K562 (cell line): ENCODE data around the gene SLC19A1. TPM values are rescaled to one million over a fixed set of nuclear protein-coding genes. Genes with fewer than 3 reads are reported as not detected.

Experiments used
- ATAC-seq: fragments of 200-7000 bp; cut with Tn5 transposase; 3 replicates; pipeline ENCODE4 v1.9.1; 2020; ENCODE audit warnings: moderate library complexity
- BruUV-seq: library from RNA; stranded (reverse); fragments of 400-500 nt; replicated peaks from 2 replicates; lab custom pipeline; 2021; lab: Mats Ljungman, UMichigan
- CTCF ChIA-PET: fragments of 300-600 bp; formaldehyde crosslinking; extraction: SDS; loops from one replicate; lab custom pipeline; 2021; ENCODE audit warnings: low intra/inter-chr PET ratio; lab: Yijun Ruan, JAX
- POLR2A ChIA-PET: fragments of 300-600, 350-650 bp; sonication (Branson Sonifier 250); formaldehyde crosslinking; extraction: SDS; loops from one replicate; lab custom pipeline; 2021; ENCODE audit warnings: antibody characterized with exemption, inconsistent platforms; lab: Yijun Ruan, JAX
- DNase-seq, 4 experiments: peaks; one replicate each; pipeline versions ENCODE4 v3.0.0 to v3.0.0-alpha.2; 2011 to 2018; ENCODE audit warnings: low spot score in 3 of 4, mixed read lengths in 3 of 4; ENCODE audit errors: extremely low read depth in 1 of 4
- FAIRE-seq: peaks from 2 replicates; lab custom pipeline; 2011; peaks lifted over from hg19 to GRCh38; lab: Jason Lieb, UNC
- H2AFZ ChIP-seq: 2 replicates; pipeline ENCODE4 v1.6.0; 2011; ENCODE audit warnings: low read depth, low read length, control low read depth, inconsistent platforms
- H3K27ac ChIP-seq: fragments of 200-600 bp; 3 replicates; pipeline ENCODE4 v1.8.0; 2011; ENCODE audit warnings: low read depth, mild to moderate bottlenecking, control low read depth, inconsistent platforms, low read length, moderate library complexity, mixed read lengths; ENCODE audit errors: extremely low read depth
- H3K27me3 ChIP-seq, 2 experiments: fragments of 300-600 bp in 1 of 2; 2 replicates in 1 of 2; 3 replicates in 1 of 2; pipeline versions ENCODE4 v1.6.0 to v1.8.0; 2011; ENCODE audit warnings: inconsistent platforms in 2 of 2, low read length in 2 of 2, mild to moderate bottlenecking in 1 of 2, mixed read lengths in 1 of 2, moderate library complexity in 1 of 2; ENCODE audit not compliant: control insufficient read depth in 2 of 2, insufficient read depth in 2 of 2
- H3K36me3 ChIP-seq: fragments of 300-600 bp; 3 replicates; pipeline ENCODE4 v1.8.0; 2011; ENCODE audit warnings: mild to moderate bottlenecking, low read length, inconsistent platforms; ENCODE audit not compliant: control insufficient read depth, insufficient read depth
- H3K4me1 ChIP-seq, 2 experiments: fragments of 200-600 bp in 1 of 2; replicated peaks in 1 of 2; 2 replicates in 1 of 2; 3 replicates in 1 of 2; pipeline versions ENCODE4 v1.5.1 to v1.8.0; 2011; ENCODE audit warnings: inconsistent platforms in 2 of 2, low read length in 2 of 2, mild to moderate bottlenecking in 1 of 2, mixed read lengths in 1 of 2, moderate library complexity in 1 of 2; ENCODE audit not compliant: control insufficient read depth in 2 of 2, insufficient read depth in 2 of 2
- H3K4me2 ChIP-seq: 2 replicates; pipeline ENCODE4 v1.6.1; 2011; ENCODE audit warnings: low read length, control low read depth, inconsistent platforms, mixed read lengths; ENCODE audit not compliant: insufficient read depth
- H3K4me3 ChIP-seq: fragments of 200-600 bp; sonication (generic), shearing (Covaris generic); 2 replicates; pipeline ENCODE4 v1.5.1; 2016; ENCODE audit warnings: control low read depth, inconsistent platforms
- H3K79me2 ChIP-seq: fragments of 200-600 bp; 3 replicates; pipeline ENCODE4 v1.8.0; 2011; ENCODE audit warnings: low read length, inconsistent platforms; ENCODE audit not compliant: control insufficient read depth, insufficient read depth
- H3K9ac ChIP-seq, 2 experiments: 2 replicates each; pipeline versions ENCODE4 v1.6.0 to v1.6.1; 2011; ENCODE audit warnings: low read depth in 2 of 2, low read length in 2 of 2, control low read depth in 1 of 2, inconsistent platforms in 1 of 2, mild to moderate bottlenecking in 1 of 2, mixed read lengths in 1 of 2; ENCODE audit not compliant: insufficient read depth in 1 of 2
- H3K9me1 ChIP-seq: one replicate; pipeline ENCODE4 v1.6.0; 2011; ENCODE audit warnings: inconsistent platforms, mild to moderate bottlenecking, low read length, moderate library complexity; ENCODE audit not compliant: control insufficient read depth, insufficient read depth
- H3K9me3 ChIP-seq: replicated peaks from 2 replicates; pipeline ENCODE4 v1.5.1; 2011; ENCODE audit warnings: low read depth, low read length, inconsistent platforms; ENCODE audit not compliant: control insufficient read depth, insufficient read depth
- H4K20me1 ChIP-seq: replicated peaks from 2 replicates; pipeline ENCODE4 v1.6.1; 2011; ENCODE audit warnings: low read length, inconsistent platforms, mixed read lengths; ENCODE audit not compliant: control insufficient read depth, insufficient read depth
- ARNT ChIP-seq, 2 experiments: fragments of 450-650 bp; IDR thresholded peaks; 2 replicates each; pipeline ENCODE4 v1.6.1; 2016; ENCODE audit warnings: mild to moderate bottlenecking in 1 of 2
- E2F5 ChIP-seq: sonication (generic); formaldehyde crosslinking; IDR thresholded peaks from 2 replicates; pipeline ENCODE4 v1.8.0; 2022; ENCODE audit warnings: mild to moderate bottlenecking, missing genetic modification reagents
- EHMT2 ChIP-seq: fragments of 450-650 bp; IDR thresholded peaks from 2 replicates; pipeline ENCODE4 v1.6.1; 2018; ENCODE audit warnings: antibody characterized with exemption
- MCM3 ChIP-seq: fragments of 450-650 bp; IDR thresholded peaks from 2 replicates; pipeline ENCODE4 v1.6.1; 2016
- NCOA2 ChIP-seq, 2 experiments: fragments of 450-650 bp; IDR thresholded peaks; 2 replicates each; pipeline ENCODE4 v1.6.1; 2018; ENCODE audit warnings: mild to moderate bottlenecking in 2 of 2, moderate library complexity in 1 of 2; ENCODE audit not compliant: partially characterized antibody in 2 of 2
- NFRKB ChIP-seq: fragments of 450-650 bp; IDR thresholded peaks from 2 replicates; pipeline ENCODE4 v1.6.1; 2016; ENCODE audit warnings: low read depth
- PHB ChIP-seq: fragments of 250-450 bp; sonication (Bioruptor Pico); IDR thresholded peaks from 2 replicates; pipeline ENCODE4 v1.5.0; 2021
- PHF21A ChIP-seq: fragments of 450-650 bp; IDR thresholded peaks from 2 replicates; pipeline ENCODE4 v1.6.1; 2017; ENCODE audit warnings: low read depth, borderline replicate concordance
- PURB ChIP-seq: sonication (generic); formaldehyde crosslinking; IDR thresholded peaks from 2 replicates; pipeline ENCODE4 v1.9.0; 2021; ENCODE audit warnings: low read depth, mild to moderate bottlenecking, missing genetic modification reagents
- RFX5 ChIP-seq: IDR thresholded peaks from 2 replicates; pipeline ENCODE4 v1.6.1; 2011; ENCODE audit warnings: low read depth, mild to moderate bottlenecking, improper control_type of control experiment, low read length
- SNRNP70 ChIP-seq: fragments of 200-400 bp; formaldehyde crosslinking; optimal IDR thresholded peaks from 2 replicates; pipeline ENCODE3; 2017; ENCODE audit warnings: low read depth, low read length
- TFAM ChIP-seq: fragments of 250-450 bp; sonication (Bioruptor Pico); conservative IDR thresholded peaks from 2 replicates; pipeline ENCODE4 v1.5.0; 2021; ENCODE audit warnings: mild to moderate bottlenecking, moderate library complexity
- ZNF717 ChIP-seq: fragments of 250-450 bp; sonication (Bioruptor Pico); IDR thresholded peaks from 2 replicates; pipeline ENCODE4 v1.5.0; 2021
- ZNF764 ChIP-seq: fragments of 250-450 bp; sonication (Bioruptor Pico); IDR thresholded peaks from 2 replicates; pipeline ENCODE4 v1.4.0; 2020; ENCODE audit warnings: low read depth, mild to moderate bottlenecking, moderate library complexity
- ZNF79 ChIP-seq: fragments of 250-450 bp; sonication (Bioruptor Pico); IDR thresholded peaks from 2 replicates; pipeline ENCODE4 v1.4.0; 2020; ENCODE audit warnings: low read depth, mild to moderate bottlenecking, moderate library complexity
- WGBS: fragments of 100-300 bp; shearing (Covaris generic); methylation state at CpG from one replicate; pipeline ENCODE4 v1.1.6; 2016; ENCODE audit warnings: low coverage, mixed read lengths; ENCODE audit not compliant: insufficient coverage; ENCODE audit errors: missing lambda C conversion rate; 5-methylcytosine and 5-hydroxymethylcytosine counted together
- in situ Hi-C: fragments of 300-500 bp; cut with MboI; formaldehyde crosslinking; loops from 4 replicates; pipeline ENCODE4 v1.15.0; 2018; ENCODE audit warnings: inconsistent platforms, mixed read lengths
- intact Hi-C: fragments of 100-400 bp; cut with micrococcal nuclease; formaldehyde crosslinking; loops from 2 replicates; pipeline ENCODE4 v1.14.2; 2022
- polyA plus RNA-seq, 8 experiments: library from polyadenylated mRNA; depleted of rRNA in 4 of 8; stranded (reverse) in 5 of 8; unstranded in 3 of 8; fragments of >200 nt; fragmentation: Nextera tagmentation in 2 of 8; fragmentation: Illumina TruSeq in 1 of 8; extraction: Ambion mirVana in 2 of 8; extraction: Trizol in 1 of 8; gene quantifications; 2 replicates each; pipeline versions ENCODE4 v1.2.1 to v1.2.3, GENCODE V29; 2011 to 2014; ENCODE audit warnings: inconsistent platforms in 1 of 8, missing spikeins in 1 of 8
- total RNA-seq, 7 experiments: library from RNA; depleted of rRNA in 6 of 7; stranded (reverse); fragments of >200 nt in 6 of 7; fragmentation: Illumina TruSeq in 2 of 7; extraction: Trizol in 2 of 7; gene quantifications; 2 replicates each; pipeline versions ENCODE4 v1.2.1 to v1.2.3, GENCODE V29; 2011 to 2021; ENCODE audit warnings: low replicate concordance in 1 of 7
- TF ChIP-seq, protein P1 (sequence below), 2 experiments: fragments of 250-450 bp in 1 of 2; fragments of 450-650 bp in 1 of 2; sonication (Bioruptor Pico) in 1 of 2; IDR thresholded peaks; 2 replicates each; pipeline versions ENCODE4 v1.6.1 to v1.8.0; 2016 to 2021; ENCODE audit warnings: mild to moderate bottlenecking in 2 of 2, moderate library complexity in 2 of 2, missing compliant biosample characterization in 1 of 2, missing genetic modification characterization in 1 of 2

SLC19A1 gene
- total and polyA plus RNA-seq, 9 of the 15 experiments (the other 6 are each of a cell fraction or from before 2014, with no cell fraction given), result 0.65 to 88.7 (median 12.0) TPM

DNA sequence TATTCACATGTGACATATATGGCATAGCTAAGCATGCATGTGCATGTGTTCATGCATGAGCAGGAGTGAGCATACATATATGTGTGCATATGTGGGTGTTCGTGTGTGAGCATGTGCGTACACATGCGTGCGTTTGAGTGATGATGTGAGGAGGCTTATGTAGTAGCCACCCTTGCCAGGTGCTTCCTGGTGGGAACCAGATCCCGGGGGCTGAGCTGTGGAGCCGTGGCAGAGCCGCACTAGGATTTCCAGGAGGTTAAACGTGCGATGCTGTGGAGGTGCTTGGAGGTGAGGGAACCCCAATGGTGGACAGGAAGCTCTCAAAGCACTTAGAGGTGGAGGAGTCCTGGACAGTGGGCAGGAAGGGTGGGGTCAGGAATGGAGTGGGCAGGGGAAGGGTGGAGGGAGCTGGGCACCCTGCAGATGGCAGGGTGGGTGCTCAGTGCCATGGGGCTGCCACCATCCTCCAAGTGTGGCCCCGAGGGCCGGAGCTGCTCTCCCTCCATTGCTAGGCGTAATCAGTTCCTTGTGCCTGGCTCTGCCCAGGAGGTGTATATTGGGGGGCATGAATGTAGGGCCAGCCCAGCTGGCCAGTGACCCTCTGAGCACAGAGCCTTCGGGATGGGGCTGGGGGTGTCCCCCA lies 88.8 kb downstream of the SLC19A1 start:
- peaks cover 0 to 70% of the 10 kb centered on the region in 2 experiments; a peak in 1 of 5 replicates for H3K4me1 ChIP-seq
- H3K27me3 ChIP-seq, result peaks cover 0 to 1% of the 10 kb centered on the region in 2 experiments; a peak in 2 of 5 replicates
- H3K4me3 ChIP-seq, result no peak overlapping the region
- ATAC-seq, result no peak
- ChIA-PET POLR2A (no interaction called here), CTCF (interaction anchor here (0.7 kb wide), 1 partner anchor 47 kb away, joined by 3 read pairs; no protein-coding TSS in a partner anchor)
- intact Hi-C loops, result no loop called here
- no TSS peak for BruUV-seq
- in situ Hi-C loops, result no loop called here
- H3K9me1 ChIP-seq, result no peaks in the 10 kb centered on the region
- H3K36me3 ChIP-seq, result no peaks in the 10 kb centered on the region
- no peak overlapping the region for H3K27ac ChIP-seq
- 75% methylated on average over 13 of the region's 13 CpGs for WGBS
- H2AFZ ChIP-seq, result no peak overlapping the region
- DNase-seq, result no peak
- TF ChIP-seq NFRKB (no peak), NCOA2 (IDR thresholded peaks at IDR 0.05; ENCODE audit: partially characterized antibody in 2 of 2) (no peak), ZNF79 (CRISPR knock-in tag) (no peak), ZNF764 (CRISPR knock-in tag) (no peak), PURB (no peak), ZNF717 (CRISPR knock-in tag) (no peak), PHF21A (no peak), MCM3 (no peak), EHMT2 (no peak), RFX5 (no peak), E2F5 (CRISPR knock-in tag) (no peak), TFAM (no peak), ARNT (IDR thresholded peaks at IDR 0.05) (no peak), SNRNP70 (no peak), PHB (no peak)
- TF ChIP-seq, protein P1, sequence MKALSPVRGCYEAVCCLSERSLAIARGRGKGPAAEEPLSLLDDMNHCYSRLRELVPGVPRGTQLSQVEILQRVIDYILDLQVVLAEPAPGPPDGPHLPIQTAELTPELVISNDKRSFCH (CRISPR knock-in tag; IDR thresholded peaks at IDR 0.05), result no peak
- TF ChIP-seq, protein P1 (tag; IDR thresholded peaks at IDR 0.05), result no peak
- TF ChIP-seq, all 486 proteins: peak for 0
- Histone ChIP-seq H3K79me2 (no peaks in the 10 kb centered on the region), H3K9me3 (peaks cover 13% of the 10 kb centered on the region), H3K4me2 (no peak overlapping the region), H3K9ac (no peak overlapping the region), H4K20me1 (peaks cover 28% of the 10 kb centered on the region; the same call in 1 of the 2 replicates)
- FAIRE-seq, result no peak
